ENCODE data around the gene KCNK3. TPM values are rescaled to one million over a fixed set of nuclear protein-coding genes. Genes with fewer than 3 reads are reported as not detected.

The KCNK3 gene
- total RNA-seq, 1 experiment from 2014 or later, result 32.8 TPM

GRCh38 chr2:26757873-26758789 is 65.6 kb downstream of the KCNK3 start:
- no peaks in the 10 kb centered on the region for H3K9me3 ChIP-seq (ENCODE audit: control insufficient read depth, insufficient read depth, low read depth, low read length)
- H3K27me3 ChIP-seq (ENCODE audit: control insufficient read depth, insufficient read depth, low read length), result no peaks in the 10 kb centered on the region
- peaks cover 40% of the 10 kb centered on the region for H3K4me1 ChIP-seq (ENCODE audit: control insufficient read depth, insufficient read depth, low read length)
- peak overlapping the region; percentile 97 for H3K27ac ChIP-seq (ENCODE audit: low read length)
- intact Hi-C loops (cut with micrococcal nuclease; ENCODE audit: unreplicated experiment) (no loop called here), in situ Hi-C loops (cut with HindIII; ENCODE audit: low pct_unique_long_range_greater_than_20kb, low sequenced_read_pairs) (no loop called here)
- peak; percentile 93 for ATAC-seq
- H3K36me3 ChIP-seq (ENCODE audit: control insufficient read depth, insufficient read depth, low read length), result no peaks in the 10 kb centered on the region
- POLR2A ChIA-PET, result no interaction called here
- CTCF ChIA-PET, result interaction anchor here (0.6 kb wide), 1 partner anchor 41 kb away, joined by 3 read pairs; no protein-coding TSS in a partner anchor
- peak; percentile 96 for DNase-seq (ENCODE audit: low read depth, low spot score)
- TF ChIP-seq REST (IDR thresholded peaks at IDR 0.05; ENCODE audit: insufficient read depth in 1 of 2, low read depth in 2 of 2, low read length in 1 of 2) (no peak), TCF7L2 (IDR thresholded peaks at IDR 0.05; ENCODE audit: low read depth, low read length) (peak; percentile 79; the same call in 1 of the 2 replicates), SIN3A (IDR thresholded peaks at IDR 0.05; ENCODE audit: borderline replicate concordance, insufficient read depth, low read depth, low read length) (no peak), POLR2AphosphoS5 (IDR thresholded peaks at IDR 0.05; ENCODE audit: low read depth, low read length) (peak; percentile 62; the same call in 1 of the 2 replicates)
- 0 out of 4 replicates have a peak overlapping the region, but pooled peaks of 1 of the 2 experiments have one; percentile 0 for H3K4me3 ChIP-seq (ENCODE audit: low read depth in 2 of 2, low read length in 2 of 2)
- BruUV-seq (replicated peaks), result TSS peak; percentile 95

GRCh38 chr2:26758790-26759321 is 66.3 kb downstream of the KCNK3 start:
- H3K4me3 ChIP-seq (ENCODE audit: low read depth in 2 of 2, low read length in 2 of 2), result no peak overlapping the region
- ATAC-seq, result no peak
- peak overlapping the region; percentile 97 for H3K27ac ChIP-seq (ENCODE audit: low read length)
- TF ChIP-seq REST (IDR thresholded peaks at IDR 0.05; ENCODE audit: insufficient read depth in 1 of 2, low read depth in 2 of 2, low read length in 1 of 2), result no peak
- TF ChIP-seq POLR2AphosphoS5 (IDR thresholded peaks at IDR 0.05; ENCODE audit: low read depth, low read length), result no peak
- no peak for TF ChIP-seq SIN3A (IDR thresholded peaks at IDR 0.05; ENCODE audit: borderline replicate concordance, insufficient read depth, low read depth, low read length)
- intact Hi-C loops (cut with micrococcal nuclease; ENCODE audit: unreplicated experiment) (no loop called here), in situ Hi-C loops (cut with HindIII; ENCODE audit: low pct_unique_long_range_greater_than_20kb, low sequenced_read_pairs) (no loop called here)
- H3K27me3 ChIP-seq (ENCODE audit: control insufficient read depth, insufficient read depth, low read length), result no peaks in the 10 kb centered on the region
- POLR2A ChIA-PET, result interaction anchor here (0.6 kb wide), 1 partner anchor 135 kb away, joined by 3 read pairs; no protein-coding TSS in a partner anchor
- DNase-seq (ENCODE audit: low read depth, low spot score), result no peak
- no peaks in the 10 kb centered on the region for H3K9me3 ChIP-seq (ENCODE audit: control insufficient read depth, insufficient read depth, low read depth, low read length)
- no peaks in the 10 kb centered on the region for H3K36me3 ChIP-seq (ENCODE audit: control insufficient read depth, insufficient read depth, low read length)
- H3K4me1 ChIP-seq (ENCODE audit: control insufficient read depth, insufficient read depth, low read length), result peaks cover 44% of the 10 kb centered on the region
- no TSS peak for BruUV-seq (replicated peaks)
- CTCF ChIA-PET, result interaction anchor here (0.6 kb wide), 2 partner anchors 40 to 162 kb away, joined by 3 to 5 read pairs; no protein-coding TSS in a partner anchor
